ENCODE measurements around the gene EXOG. TPM values are rescaled to one million over a fixed set of nuclear protein-coding genes. Genes with fewer than 3 reads are reported as not detected.

Gene EXOG
- total RNA-seq, 1 donor from 2014 or later, result 20.8 TPM

DNA sequence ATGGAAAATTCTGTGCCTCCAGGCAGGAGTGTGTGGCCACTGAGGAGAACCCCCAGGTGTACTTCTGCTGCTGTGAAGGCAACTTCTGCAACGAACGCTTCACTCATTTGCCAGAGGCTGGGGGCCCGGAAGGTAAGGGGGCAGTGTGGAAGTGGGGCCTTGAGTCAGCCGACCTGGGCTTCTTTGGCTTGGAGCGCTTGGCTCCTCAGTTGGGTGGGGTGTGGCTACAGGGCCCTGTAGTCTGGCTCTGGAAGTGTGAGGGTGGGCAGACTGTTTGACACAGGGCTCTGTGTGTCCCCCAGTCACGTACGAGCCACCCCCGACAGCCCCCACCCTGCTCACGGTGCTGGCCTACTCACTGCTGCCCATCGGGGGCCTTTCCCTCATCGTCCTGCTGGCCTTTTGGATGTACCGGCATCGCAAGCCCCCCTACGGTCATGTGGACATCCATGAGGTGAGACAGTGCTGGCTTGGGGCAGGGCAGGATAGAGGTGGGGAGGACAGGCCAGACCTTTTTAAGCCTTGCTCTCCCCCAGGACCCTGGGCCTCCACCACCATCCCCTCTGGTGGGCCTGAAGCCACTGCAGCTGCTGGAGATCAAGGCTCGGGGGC, 18.2 kb upstream of the EXOG start:
- peaks cover 13% of the 10 kb centered on the region for H3K36me3 Mint-ChIP-seq (ENCODE audit: low read depth)
- H3K27ac Mint-ChIP-seq, result no peak overlapping the region
- no peaks in the 10 kb centered on the region for H3K9me3 Mint-ChIP-seq
- peaks cover 7% of the 10 kb centered on the region for H3K4me1 Mint-ChIP-seq
- intact Hi-C loops (cut with micrococcal nuclease), result no loop called here
- H3K27me3 Mint-ChIP-seq, result no peaks in the 10 kb centered on the region
- no peak for DNase-seq
- H3K4me3 Mint-ChIP-seq, result no peak overlapping the region

DNA sequence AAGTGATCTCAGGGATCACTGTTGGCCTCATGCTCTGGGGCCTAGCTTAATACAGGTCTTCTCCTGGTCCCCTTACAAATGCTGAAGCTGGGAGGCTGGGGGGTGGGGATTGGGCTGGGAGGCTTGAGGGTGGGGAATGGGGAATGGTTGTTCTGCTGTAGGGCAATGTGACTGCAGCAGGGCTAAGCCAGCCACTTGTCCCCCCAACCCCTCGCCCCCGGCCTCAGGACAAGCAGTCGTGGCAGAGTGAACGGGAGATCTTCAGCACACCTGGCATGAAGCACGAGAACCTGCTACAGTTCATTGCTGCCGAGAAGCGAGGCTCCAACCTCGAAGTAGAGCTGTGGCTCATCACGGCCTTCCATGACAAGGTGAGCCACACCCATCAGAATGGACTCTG, 17.2 kb upstream of the EXOG start:
- DNase-seq, result no peak
- Mint-ChIP-seq H3K9me3 (no peaks in the 10 kb centered on the region), H3K4me3 (no peak overlapping the region), H3K27me3 (no peaks in the 10 kb centered on the region), H3K27ac (no peak overlapping the region), H3K36me3 (ENCODE audit: low read depth) (peaks cover 17% of the 10 kb centered on the region), H3K4me1 (no peaks in the 10 kb centered on the region)
- intact Hi-C loops (cut with micrococcal nuclease), result loop anchor here (1.0 kb wide), 1 partner anchor 475 kb away; no protein-coding TSS in a partner anchor

DNA sequence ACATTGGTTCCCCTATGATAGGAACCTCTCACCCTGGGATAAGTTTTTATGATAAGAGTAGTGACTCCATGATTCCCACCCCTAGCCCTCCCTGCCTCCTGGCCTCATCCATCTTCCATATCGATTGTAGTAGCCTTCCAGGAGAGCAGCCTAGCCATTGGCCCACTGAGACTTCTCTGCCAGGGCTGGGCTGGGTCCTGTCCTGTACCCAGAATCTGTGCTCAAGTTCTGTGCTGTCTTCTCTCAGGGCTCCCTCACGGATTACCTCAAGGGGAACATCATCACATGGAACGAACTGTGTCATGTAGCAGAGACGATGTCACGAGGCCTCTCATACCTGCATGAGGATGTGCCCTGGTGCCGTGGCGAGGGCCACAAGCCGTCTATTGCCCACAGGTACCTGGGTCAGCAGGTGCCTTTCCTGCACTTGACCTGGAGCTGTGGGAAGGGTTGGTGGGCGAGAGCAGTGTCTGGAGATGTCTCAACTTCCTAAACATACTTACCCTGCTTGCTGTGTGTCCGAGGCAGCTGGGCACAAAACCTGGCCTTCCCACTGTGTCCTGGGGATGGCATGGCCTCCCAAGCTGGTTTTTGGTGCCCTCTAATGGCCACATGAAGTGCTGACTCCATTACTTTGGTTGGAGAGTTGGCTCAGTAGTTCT, 16.6 kb upstream of the EXOG start:
- Mint-ChIP-seq H3K27ac (no peak overlapping the region), H3K27me3 (no peaks in the 10 kb centered on the region), H3K4me3 (no peak overlapping the region), H3K36me3 (ENCODE audit: low read depth) (peaks cover 17% of the 10 kb centered on the region), H3K9me3 (no peaks in the 10 kb centered on the region), H3K4me1 (no peaks in the 10 kb centered on the region)
- intact Hi-C loops (cut with micrococcal nuclease), result loop anchor here (1.0 to 10.0 kb wide), 4 partner anchors 133 to 505 kb away; partner anchors contain the start of gene XYLB
- DNase-seq, result peak; percentile 85

DNA sequence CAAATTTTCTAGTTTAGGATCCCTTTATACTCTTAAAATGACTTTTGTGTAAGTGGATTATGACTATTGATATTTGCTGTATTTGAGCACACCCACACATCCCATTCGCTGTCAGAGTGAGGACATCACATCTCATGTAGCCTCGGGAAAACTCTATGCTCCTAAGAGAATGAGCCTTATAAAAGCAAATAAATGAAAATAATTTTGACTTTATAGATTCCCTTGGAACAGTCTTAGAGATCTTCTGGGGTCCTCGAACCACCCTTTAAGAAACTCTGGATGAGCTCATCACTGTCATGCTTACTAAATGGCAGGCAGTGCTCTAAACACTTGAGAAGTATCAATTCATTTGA, 16.1 kb upstream of the EXOG start:
- DNase-seq, result no peak
- no peak overlapping the region for H3K27ac Mint-ChIP-seq
- no peaks in the 10 kb centered on the region for H3K4me1 Mint-ChIP-seq
- no peaks in the 10 kb centered on the region for H3K9me3 Mint-ChIP-seq
- peaks cover 17% of the 10 kb centered on the region for H3K36me3 Mint-ChIP-seq (ENCODE audit: low read depth)
- no peak overlapping the region for H3K4me3 Mint-ChIP-seq
- intact Hi-C loops (cut with micrococcal nuclease), result loop anchor here (1.0 to 10.0 kb wide), 3 partner anchors 134 to 505 kb away; partner anchors contain the start of gene XYLB
- no peaks in the 10 kb centered on the region for H3K27me3 Mint-ChIP-seq

DNA sequence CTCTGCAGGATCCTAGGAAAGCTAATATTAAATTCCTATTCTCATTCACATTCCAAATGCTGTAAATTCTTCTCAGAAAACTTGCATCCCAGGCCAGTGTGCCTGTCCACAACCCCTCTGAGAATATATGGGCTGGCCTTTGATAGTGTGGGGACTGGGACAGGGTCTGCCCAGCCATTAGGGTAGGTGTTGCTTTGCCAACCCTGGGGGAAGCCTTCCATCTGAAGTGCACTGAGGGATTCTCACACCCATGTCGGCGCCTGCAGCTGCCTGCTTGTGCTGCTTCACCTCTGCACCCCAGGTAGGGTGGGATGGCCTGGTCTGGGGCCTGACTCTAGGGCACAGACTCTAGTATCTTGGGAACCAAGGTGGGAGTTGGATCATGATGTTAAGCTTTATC, 15.2 kb upstream of the EXOG start:
- intact Hi-C loops (cut with micrococcal nuclease), result loop anchor here (1.0 to 10.0 kb wide), 3 partner anchors 135 to 506 kb away; partner anchors contain the start of gene XYLB
- Mint-ChIP-seq H3K27me3 (no peaks in the 10 kb centered on the region), H3K4me1 (no peaks in the 10 kb centered on the region), H3K9me3 (no peaks in the 10 kb centered on the region), H3K4me3 (no peak overlapping the region), H3K27ac (no peak overlapping the region), H3K36me3 (ENCODE audit: low read depth) (peaks cover 17% of the 10 kb centered on the region)
- no peak for DNase-seq

DNA sequence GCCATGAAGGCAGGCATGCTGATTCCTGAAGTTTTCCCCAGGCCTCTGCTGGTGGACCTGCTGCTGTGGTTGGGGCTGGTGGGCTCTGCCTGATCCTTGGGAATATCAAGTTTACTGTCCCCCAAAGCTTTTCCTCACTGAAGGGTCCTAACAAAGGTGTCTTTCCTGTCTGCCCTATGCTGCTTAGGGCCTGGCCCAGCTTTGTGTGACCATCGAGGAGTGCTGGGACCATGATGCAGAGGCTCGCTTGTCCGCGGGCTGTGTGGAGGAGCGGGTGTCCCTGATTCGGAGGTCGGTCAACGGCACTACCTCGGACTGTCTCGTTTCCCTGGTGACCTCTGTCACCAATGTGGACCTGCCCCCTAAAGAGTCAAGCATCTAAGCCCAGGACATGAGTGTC, 13.2 kb upstream of the EXOG start:
- Mint-ChIP-seq H3K4me1 (peaks cover 6% of the 10 kb centered on the region), H3K36me3 (ENCODE audit: low read depth) (peaks cover 17% of the 10 kb centered on the region), H3K27ac (no peak overlapping the region), H3K4me3 (no peak overlapping the region), H3K9me3 (no peaks in the 10 kb centered on the region), H3K27me3 (no peaks in the 10 kb centered on the region)
- intact Hi-C loops (cut with micrococcal nuclease), result loop anchor here (10.0 kb wide), 1 partner anchor 508 kb away; no protein-coding TSS in a partner anchor
- no peak for DNase-seq

DNA sequence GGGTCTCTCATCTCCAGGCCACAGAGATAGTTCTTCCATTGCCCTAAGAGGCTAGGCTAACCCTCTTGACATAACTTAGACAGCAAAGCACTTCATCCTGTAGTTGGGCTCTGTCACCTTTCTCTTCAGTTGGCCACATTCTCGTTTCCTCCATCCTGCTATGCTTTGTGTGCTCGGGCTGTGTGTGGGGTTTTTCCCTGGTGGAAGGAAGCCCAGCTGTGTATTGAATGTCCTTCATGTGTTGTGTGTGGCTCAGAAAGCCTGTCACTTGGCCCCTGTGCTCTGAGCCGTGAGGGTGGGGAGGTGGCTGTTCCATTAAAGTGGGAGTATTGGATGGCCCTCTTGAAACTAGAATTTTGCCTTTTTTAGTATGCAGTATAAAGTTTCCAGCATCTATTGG, 8.8 kb upstream of the EXOG start:
- Mint-ChIP-seq H3K36me3 (ENCODE audit: low read depth) (peaks cover 7% of the 10 kb centered on the region), H3K27me3 (no peaks in the 10 kb centered on the region), H3K4me1 (peaks cover 6% of the 10 kb centered on the region), H3K27ac (peak overlapping the region; percentile 14), H3K4me3 (no peak overlapping the region), H3K9me3 (no peaks in the 10 kb centered on the region)
- DNase-seq, result no peak
- intact Hi-C loops (cut with micrococcal nuclease), result loop anchor here (10.0 kb wide), 1 partner anchor 513 kb away; no protein-coding TSS in a partner anchor

DNA sequence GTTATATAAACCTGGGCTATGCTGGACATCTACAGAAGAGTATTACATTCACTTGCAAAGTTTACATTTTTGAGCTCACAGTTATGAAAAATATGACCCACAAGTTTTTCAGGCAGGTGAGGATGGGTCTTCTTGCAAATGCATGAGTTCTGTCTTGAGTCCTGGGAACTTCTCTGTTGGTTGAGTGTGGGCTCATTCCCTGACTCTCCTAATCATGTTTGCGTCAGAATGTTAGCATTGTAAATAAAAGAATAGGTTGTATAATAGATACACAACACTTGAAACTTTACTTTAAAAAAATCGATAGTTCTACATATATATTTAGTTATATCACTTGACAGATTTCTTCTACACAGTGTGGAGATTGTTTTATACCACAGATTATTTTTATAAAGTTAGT, 7.2 kb upstream of the EXOG start:
- H3K36me3 Mint-ChIP-seq (ENCODE audit: low read depth), result no peaks in the 10 kb centered on the region
- H3K27me3 Mint-ChIP-seq, result no peaks in the 10 kb centered on the region
- DNase-seq, result no peak
- no peak overlapping the region for H3K4me3 Mint-ChIP-seq
- H3K27ac Mint-ChIP-seq, result no peak overlapping the region
- H3K9me3 Mint-ChIP-seq, result no peaks in the 10 kb centered on the region
- intact Hi-C loops (cut with micrococcal nuclease), result loop anchor here (10.0 kb wide), 1 partner anchor 514 kb away; no protein-coding TSS in a partner anchor
- peaks cover 6% of the 10 kb centered on the region for H3K4me1 Mint-ChIP-seq

DNA sequence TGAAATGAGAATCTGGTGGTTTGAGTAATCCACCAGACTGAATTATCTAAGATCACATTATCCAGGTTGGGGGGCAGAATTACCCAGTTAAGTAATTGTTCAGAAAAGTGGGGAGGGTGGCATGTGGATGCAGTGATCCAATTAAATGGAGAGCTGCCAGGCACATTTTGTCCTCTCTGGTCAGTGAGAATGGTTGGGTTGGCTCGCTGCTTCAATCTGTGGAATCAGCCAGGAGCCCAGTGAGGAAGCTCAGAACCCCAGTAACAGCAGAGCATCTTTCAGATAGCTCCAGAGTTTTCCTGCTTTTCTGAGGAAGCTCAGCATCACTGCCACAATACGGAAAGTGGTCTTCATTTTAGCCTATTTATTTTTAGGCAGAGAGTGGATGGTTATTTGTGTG, 6.4 kb upstream of the EXOG start:
- H3K9me3 Mint-ChIP-seq, result no peaks in the 10 kb centered on the region
- H3K27ac Mint-ChIP-seq, result no peak overlapping the region
- H3K36me3 Mint-ChIP-seq (ENCODE audit: low read depth), result no peaks in the 10 kb centered on the region
- no peak overlapping the region for H3K4me3 Mint-ChIP-seq
- DNase-seq, result no peak
- peaks cover 6% of the 10 kb centered on the region for H3K4me1 Mint-ChIP-seq
- intact Hi-C loops (cut with micrococcal nuclease), result loop anchor here (10.0 kb wide), 1 partner anchor 515 kb away; no protein-coding TSS in a partner anchor
- H3K27me3 Mint-ChIP-seq, result no peaks in the 10 kb centered on the region

DNA sequence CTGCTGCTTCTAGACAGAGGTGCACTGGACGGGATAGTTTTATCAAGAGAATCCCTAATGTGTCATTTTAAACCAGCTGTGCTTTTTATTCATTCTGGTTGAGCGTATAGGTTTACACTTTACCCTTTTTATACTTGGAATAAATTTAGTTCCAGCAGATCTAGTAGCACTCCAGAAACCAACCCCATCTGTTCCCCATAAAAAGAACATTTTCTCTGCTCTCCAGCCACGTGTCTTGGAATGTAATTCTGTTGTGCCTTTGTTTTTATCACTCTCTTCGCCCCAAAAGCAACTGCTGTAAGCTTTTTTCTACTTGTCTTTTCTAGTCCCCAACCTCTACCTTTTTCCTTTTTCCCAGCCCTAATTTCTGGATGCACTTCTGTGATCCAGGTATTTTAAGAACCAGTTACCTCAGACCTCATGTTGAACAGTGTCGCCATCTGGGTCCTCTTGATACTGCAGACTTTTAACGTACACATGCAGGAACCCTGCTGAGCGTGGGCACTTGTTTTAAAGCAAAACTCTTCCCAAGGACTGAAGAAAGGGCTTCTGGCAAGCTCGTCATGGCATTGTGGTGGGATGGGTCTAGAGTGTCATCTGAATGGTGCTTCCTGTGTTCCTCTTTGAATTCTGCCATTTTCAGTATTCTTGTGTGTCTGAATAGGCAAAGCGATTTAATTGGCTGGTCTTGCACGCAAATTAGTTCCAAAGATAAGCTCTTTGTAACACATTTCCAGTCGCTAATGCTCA, 5.7 kb upstream of the EXOG start:
- intact Hi-C loops (cut with micrococcal nuclease), result no loop called here
- Mint-ChIP-seq H3K27me3 (no peaks in the 10 kb centered on the region), H3K4me3 (no peak overlapping the region), H3K9me3 (no peaks in the 10 kb centered on the region), H3K27ac (no peak overlapping the region), H3K4me1 (peaks cover 6% of the 10 kb centered on the region), H3K36me3 (ENCODE audit: low read depth) (no peaks in the 10 kb centered on the region)
- peak; percentile 50 for DNase-seq

DNA sequence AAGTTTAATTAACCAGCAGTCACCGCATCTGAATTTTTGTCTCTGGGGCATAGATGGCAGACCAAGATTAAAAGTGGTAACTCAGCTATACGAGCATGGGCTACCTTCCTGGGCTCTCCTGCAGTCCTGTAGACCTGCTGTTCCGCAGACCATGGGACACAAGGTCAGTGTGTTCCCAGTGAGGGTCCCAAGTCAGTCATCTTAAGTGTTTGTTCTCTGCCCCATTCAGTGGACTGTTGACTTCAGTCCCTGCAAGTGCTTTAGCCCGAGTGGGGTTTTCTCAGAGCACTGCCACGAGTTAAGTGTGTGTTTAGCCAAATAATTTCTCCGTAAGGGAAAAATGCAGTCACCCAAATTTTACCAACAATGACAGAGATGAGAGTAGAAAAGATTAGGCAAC, 4.9 kb upstream of the EXOG start:
- Mint-ChIP-seq H3K9me3 (no peaks in the 10 kb centered on the region), H3K27me3 (no peaks in the 10 kb centered on the region), H3K27ac (no peak overlapping the region)

DNA sequence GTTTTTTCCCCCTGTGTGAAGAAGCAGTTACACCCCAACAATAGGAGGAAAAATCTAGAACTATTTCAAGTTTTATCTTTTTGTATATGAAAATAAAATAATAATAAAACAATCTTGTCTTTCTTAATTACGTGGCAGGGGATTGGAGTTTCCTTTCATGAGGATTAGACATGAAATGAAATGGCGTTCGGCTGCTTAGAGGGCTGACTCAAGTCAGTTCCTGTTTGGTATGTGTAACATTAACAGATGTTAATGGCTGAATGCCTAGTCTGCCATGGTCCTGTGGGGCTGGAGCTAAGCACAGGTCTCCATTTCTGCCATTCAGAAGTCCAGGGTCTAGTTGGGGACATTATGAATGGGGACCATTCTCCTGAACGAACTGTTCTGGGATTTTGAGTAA, 3.1 kb upstream of the EXOG start:
- no peaks in the 10 kb centered on the region for H3K27me3 Mint-ChIP-seq
- DNase-seq, result no peak
- peaks cover 2% of the 10 kb centered on the region for H3K36me3 Mint-ChIP-seq (ENCODE audit: low read depth)
- no peak overlapping the region for H3K4me3 Mint-ChIP-seq
- H3K27ac Mint-ChIP-seq, result no peak overlapping the region
- no peaks in the 10 kb centered on the region for H3K9me3 Mint-ChIP-seq
- intact Hi-C loops (cut with micrococcal nuclease), result no loop called here
- H3K4me1 Mint-ChIP-seq, result peaks cover 10% of the 10 kb centered on the region

More for the DNA sequence above, 4.9 kb upstream of the EXOG start:
- intact Hi-C loops (cut with micrococcal nuclease), result no loop called here
- Mint-ChIP-seq H3K4me3 (no peak overlapping the region), H3K36me3 (ENCODE audit: low read depth) (no peaks in the 10 kb centered on the region), H3K4me1 (peaks cover 9% of the 10 kb centered on the region)
- DNase-seq, result peak; percentile 51

DNA sequence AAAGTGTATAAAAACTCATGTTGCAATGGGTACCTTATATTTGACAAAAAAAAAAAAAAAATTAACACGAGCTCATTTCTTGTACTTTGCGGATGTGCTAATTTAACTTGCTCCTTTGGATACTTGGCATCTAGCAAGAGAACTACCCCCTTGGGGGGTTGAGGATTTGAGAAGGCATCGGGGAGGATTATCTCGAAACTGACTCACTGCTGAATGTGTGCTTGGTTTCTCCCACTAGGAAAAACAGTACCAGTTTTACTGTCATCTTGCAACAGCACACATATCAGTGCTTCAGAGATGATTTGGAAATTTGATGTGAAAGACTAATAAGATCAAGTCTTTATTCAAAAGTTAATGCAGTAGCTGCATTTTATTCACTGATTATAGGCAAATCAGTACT, 891 bp downstream of the EXOG start:
- Mint-ChIP-seq H3K9me3 (no peaks in the 10 kb centered on the region), H3K27ac (peak overlapping the region; percentile 86), H3K27me3 (no peaks in the 10 kb centered on the region), H3K4me3 (peak overlapping the region; percentile 99), H3K4me1 (peaks cover 23% of the 10 kb centered on the region), H3K36me3 (ENCODE audit: low read depth) (peaks cover 26% of the 10 kb centered on the region)
- DNase-seq, result peak; percentile 58
- intact Hi-C loops (cut with micrococcal nuclease), result loop anchor here (2.0 to 5.0 kb wide), 2 partner anchors 24 to 360 kb away; partner anchors contain the start of genes ACAA1 and MYD88
